HG03103 (cell line): ENCODE data around the gene RASSF9.

Experiments used
- ATAC-seq: cut with Tn5 transposase; IDR thresholded peaks from one replicate; pipeline ENCODE4 v1.9.1; 2021; ENCODE audit warnings: low read depth; ENCODE audit not compliant: unreplicated experiment

RASSF9 gene

GRCh38 chr12:85759091-85759490 is 77.1 kb downstream of the RASSF9 start:
- no peak for ATAC-seq

GRCh38 chr12:85755760-85756159 is 80.4 kb downstream of the RASSF9 start:
- ATAC-seq: no peak
